ENCODE measurements around the gene BPIFB2. TPM values are rescaled to one million over a fixed set of nuclear protein-coding genes. Genes with fewer than 3 reads are reported as not detected.
A peak's percentile ranks its signal among the peaks of the same experiment; 100 is the strongest.
"Not testable (repeated sequence)": the region's sequence is repeated elsewhere in the genome, so short reads cannot be mapped to it uniquely, and the experiment has no call there.

The BPIFB2 gene
- total RNA-seq, 1 donor from 2014 or later = 0.31 TPM

DNA sequence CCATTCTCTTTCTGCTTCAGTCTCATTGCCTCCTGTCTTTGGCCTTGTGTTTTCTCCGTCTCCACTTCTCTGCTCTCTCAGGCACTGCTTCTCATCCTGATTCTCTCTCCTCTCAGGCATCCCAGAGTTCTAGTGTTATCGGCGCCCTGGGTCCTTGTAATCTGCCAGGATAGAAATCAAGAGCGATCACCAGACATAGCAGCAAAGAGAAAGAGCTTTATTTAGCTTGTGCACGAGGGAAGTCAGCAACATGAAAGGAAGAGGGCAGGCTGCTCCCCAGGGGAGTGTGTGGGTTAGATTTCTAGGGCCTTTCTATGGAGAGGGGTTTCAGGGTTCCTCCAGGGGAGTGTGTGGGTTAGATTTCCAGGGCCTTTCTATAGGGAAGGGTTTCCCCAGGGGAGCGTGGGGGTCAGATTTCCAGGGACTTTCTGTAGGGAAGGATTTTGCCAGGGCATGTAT, 35.8 kb upstream of the BPIFB2 start:
- DNase-seq = no peak

DNA sequence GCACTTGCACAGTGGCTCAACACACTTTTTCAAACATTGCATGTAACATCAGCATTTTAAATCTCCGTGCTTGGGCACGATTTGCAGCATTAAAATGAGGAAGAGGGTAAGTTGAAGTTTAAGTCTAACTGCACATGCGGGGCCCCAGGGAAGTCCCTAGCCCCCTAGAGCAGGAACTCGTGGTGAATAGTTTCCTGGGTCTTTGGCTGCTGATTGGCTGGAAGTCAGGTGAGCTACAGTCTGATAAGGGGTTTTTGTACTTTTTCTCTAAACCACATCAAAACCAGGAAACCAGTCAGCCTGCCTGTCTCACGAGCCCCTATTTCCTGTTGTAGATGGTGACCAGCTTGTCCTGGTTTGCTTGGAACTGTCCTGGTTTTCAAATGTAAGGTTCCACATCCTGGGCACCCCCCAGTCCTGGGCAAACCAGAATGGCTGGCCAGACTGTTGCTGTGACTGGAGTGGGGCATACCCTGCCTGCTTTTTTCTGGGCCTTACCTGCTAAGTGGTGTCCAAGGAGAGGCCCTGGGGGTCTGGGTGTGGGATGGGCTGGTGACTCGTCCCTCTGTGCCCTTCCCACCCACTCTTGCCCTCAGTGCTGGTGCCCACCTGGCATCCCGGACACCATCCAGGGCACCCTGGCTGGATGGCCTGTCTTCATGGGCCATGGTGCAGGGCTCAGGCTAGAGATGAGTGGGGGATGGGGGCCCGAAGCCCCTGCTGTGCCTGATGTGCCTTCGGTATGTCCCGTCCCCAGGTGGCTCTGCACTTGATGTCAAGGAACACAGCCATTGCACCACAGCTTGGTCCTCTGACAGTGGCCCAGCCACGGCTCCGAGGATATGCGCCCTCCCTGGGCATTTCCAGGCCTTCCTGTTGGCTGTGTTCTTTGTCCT, 35.1 kb upstream of the BPIFB2 start:
- DNase-seq = no peak

DNA sequence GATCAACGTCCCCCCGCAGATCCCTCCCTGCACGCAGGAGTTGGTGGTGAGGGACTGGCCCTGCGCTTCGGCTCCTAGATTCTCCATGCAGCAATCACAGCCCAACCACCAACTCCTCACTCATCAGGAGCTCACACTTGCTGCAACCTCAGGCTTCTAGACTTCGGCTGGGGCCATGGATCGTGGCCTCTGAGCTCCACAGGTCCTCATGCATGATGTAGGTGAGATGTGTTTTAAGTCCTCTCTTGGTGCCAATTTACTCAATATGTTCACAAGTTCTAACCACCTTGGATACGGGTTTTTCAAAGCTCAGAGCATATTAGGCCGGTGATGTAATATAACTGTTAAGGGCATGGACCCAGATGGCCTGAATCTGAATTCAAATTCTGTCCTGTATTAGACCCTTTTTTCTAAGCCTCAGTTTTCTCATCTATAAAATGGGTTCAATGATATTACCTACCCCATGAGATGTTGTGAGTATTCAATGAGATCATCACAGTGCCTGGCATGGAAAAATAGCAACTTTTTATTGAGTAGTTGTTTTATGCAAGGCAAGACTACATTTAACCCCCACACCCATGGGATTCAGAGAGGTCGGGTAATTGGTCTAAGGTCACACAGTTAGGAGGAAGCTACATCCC, 34.3 kb upstream of the BPIFB2 start:
- DNase-seq = no peak

DNA sequence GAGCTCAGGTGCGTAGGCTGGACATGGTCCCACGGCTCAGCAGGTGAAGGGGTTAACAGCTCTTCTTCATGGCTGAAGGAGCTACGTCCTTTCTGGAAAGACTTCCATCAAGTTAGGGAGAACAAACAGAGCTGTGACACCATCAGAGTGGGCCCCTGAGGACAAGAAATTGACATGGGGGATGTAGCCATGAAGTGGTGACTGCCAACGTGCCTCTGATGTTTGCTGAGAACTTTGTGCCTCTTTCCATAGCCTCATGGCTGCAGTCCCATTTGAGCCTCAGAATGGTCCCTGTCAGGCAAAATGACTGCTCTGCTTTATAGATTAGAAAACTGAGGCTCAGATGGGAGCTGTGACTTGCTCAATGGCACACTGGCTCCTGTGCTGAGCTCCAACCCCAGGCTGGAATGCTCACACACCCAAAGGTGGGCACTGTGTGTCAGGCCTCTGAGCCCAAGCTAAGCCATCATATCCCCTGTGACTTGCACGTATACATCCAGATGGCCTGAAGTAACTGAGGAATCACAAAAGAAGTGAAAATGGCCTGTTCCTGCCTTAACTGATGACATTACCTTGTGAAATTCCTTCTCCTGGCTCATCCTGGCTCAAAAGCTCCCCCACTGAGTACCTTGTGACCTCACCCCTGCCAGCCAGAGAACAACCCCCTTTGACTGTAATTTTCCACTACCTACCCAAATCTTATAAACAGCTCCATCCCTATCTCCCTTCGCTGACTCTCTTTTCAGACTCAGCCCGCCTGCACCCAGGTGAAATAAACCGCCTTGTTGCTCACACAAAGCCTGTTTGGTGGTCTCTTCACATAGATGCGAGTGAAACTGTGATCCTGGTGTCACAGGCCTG, 33.1 kb upstream of the BPIFB2 start:
- not testable (repeated sequence) for DNase-seq

DNA sequence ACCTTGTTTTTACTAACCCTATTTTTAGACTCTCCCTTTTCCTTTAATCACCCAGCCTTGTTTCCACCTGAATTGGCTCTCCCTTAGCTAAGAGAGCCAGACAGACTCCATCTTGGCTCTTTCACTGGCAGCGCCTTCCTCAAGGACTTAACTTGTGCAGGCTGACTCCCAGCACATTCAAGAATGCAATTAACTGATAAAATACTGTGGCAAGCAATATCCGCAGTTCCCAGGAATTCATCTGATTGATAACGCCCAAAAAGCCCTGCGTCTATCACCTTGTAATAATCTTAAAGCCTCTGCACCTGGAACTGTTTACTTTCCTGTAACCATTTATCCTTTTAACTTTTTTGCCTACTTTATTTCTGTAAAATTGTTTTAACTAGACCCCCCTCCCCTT, 32.4 kb upstream of the BPIFB2 start:
- not testable (repeated sequence) for DNase-seq

DNA sequence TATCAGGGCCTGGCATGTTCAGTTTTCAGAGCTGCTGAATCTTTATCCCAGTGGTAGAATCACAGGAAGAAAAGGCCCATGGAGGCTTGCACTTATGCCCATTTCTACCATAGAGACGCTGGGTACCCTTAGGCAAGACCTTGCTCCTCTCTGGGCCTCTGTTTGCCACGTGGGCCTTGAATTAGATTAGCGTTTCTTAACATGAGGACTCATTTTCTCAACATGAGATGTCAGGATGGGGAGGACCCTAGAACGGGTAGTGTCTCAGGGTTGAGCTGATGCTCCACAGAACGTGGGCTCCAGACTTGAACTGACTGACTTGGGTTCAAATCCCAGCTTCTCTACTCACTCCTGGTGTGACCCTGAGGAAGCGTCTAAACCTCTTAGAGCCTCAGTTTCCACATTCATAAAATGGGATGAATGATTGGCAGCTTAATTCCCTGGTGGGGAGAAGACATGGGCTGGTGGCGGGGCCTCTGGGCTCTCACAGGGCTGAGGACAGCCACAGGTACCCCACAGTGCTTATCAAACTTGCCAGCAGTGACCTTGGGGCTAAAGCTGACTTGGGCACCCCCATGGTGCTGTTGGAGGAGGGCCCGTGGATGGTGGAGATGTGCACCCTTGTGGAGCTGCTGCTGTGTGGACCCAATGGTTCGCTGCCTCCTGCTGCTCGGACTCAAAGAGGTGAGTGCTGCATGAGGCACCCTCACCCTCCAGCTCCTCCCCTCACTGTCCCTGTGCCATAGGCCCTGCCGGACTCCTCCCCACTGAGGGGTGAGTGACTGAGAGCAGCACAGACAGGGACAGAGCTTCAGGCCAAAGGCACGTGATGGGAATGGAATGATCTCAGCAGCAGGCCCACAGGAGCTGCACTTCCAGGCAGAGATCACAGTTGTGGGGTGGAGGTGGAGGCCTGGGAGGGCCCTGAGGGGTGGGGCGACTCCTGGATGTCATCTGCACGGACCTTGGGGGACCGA, 31.5 kb upstream of the BPIFB2 start:
- DNase-seq = no peak

DNA sequence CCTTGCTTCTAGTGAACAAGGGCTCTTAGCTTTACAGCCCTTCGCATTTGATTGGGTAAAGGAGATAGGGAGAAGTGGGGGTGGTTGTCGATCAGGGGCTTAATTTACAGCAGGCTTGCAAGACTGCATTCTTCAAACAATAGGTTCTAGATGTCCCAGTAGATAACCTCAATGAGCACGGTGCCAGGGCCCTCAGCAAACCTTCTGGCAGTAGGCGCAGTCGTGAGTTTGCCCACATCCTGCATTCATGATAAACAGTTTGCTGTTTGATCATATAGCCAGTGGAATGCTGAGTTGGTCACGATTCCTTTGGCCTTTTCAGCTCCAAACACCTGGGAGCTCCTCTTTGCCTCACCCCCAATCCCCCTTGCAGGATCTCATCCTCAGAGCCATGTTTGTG, 30.8 kb upstream of the BPIFB2 start:
- DNase-seq = no peak

DNA sequence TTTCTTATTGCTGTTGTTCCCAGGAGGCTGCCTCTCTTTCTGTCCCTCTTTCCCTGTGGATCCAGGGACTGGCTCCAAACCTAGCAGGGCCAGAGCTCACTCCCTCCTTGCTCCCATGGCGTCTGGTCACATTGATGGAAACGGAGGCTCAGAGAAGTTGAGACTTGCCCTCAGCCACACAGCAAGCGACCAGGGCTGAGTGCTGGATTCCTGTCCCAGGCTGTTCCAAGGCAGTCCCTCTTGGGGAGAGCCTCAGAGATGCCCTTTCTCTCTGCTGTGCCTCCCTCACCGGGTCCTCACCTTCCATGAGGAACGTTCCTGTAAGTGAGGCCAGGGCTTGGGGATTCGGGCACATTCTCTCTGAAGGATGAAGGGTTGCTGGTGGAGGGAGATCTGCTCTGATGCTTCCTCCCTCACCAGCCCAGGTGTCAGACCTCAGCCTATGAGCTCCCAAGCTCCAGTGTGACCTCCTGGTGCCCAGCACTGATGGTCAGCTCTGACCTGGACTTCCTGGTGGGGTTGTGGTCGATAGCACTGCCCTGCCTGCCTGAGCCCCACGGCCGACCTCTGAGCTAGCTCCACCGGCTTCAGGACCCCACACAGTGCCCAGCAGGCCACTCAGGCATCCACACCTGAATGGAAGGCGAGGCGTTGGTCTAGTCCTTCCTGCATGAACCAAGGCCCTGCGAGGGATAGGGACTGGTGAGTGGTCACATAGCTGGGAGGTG, 30.1 kb upstream of the BPIFB2 start:
- no peak for DNase-seq

DNA sequence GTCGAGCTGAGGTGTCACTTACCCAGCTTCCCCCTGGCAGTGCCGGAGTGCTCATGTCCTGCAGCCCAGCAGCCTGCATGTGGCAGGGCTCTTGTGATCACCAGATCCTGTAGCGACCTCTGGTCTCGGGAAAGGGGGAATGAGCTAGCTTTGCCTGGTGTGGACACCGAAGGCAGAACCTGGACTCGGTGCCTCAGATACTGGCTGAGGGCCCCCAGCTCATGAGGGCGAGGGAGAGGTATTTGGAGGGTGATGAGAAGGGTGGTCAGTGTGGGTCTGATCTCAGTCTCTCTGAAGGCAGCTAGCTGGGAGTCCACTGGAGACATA, 29.5 kb upstream of the BPIFB2 start:
- DNase-seq = no peak

DNA sequence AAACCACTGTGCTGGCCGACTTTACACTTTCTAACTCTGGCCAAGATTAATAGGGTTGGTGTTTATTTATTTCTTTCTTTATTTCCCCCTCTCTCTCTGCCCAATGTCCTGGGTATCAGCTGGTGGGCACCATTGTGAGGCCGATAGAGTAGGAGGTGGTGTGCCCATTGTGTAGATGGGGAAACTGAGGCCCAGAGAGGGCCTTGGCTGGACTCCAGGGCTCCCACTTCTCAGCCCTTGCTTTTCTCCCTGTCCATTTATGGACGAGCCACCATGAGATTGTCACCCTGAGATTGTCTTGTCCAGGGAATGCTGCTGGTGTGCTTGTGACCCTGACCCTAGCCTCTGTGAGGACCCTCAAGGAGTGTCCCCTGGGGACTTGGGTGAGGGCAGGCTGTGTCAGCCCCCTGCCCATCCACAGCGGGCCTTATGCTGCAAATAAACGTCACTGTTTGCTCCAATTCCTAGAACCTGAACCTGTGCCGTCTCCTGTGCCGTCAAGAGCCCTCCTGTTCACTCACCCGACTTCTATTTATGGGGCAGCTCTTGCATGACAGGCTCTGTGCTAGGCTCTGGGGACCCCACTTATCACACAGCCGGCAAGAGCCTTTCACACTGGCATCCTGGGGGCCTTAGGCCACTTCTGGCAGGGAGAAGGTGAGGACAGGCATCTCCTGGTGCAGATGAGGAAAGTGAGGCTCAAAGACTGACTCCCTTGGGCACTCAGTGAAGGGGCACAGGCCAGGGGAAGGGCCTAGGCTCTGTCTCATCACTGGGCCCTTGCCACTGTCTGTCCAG, 28.1 kb upstream of the BPIFB2 start:
- DNase-seq = no peak

DNA sequence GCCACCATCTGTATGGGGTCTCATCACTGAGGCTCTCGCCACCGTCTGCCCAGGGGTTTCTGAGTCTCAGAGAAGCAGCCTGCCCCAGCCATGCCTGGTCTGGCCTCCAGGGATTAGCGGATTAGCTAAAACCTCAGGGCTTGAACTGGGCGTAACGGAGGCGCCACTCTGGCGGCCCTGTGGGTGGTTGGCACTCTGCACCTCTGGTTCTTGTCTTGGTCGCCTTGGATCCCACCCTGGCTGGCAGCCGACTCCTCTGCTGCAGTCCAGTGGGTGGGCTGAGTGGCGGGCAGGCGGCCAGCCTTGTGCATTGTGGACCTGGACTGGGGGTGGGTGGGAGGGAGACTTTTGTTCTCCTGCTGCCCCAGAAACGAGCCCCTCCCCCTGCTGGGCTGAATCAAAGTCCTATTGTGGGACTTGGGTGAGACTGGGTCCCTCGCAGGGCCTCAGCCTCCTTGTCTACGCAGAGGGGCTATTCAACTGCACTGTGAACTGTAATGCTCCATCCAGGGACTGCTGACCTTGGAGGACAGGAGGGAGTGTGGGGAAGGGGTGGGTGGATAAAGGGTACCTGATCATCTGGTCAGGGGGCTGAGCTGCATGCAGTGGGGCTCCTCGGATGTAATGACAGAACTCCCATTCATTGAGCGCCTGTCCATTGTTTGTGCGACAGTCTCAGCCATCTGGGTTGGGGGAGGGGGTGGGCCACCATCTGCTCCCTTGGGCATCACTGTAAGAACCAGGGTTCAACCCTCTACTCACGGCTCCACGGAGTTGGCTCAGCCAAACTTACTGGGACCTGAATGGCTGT, 27.2 kb upstream of the BPIFB2 start:
- DNase-seq = peak; percentile 70

DNA sequence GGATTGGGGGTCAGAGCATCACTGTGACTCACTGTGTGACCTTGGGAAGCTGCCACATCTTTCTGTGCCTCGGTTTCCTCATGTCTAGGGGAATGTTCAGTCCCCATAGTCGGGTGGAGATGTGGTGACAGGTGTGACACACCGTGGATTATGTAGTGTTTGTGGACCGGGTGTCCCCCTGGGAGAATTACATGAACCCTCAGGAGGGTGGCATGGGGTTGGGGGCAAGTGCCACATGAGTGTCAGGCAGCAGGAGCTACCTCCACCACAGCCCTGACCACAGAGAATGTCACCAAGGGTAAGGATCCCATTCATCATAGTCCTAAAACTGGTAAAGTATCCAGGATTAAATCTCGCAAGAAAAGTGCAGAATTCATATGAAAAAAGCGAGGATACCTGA, 26.5 kb upstream of the BPIFB2 start:
- no peak for DNase-seq

DNA sequence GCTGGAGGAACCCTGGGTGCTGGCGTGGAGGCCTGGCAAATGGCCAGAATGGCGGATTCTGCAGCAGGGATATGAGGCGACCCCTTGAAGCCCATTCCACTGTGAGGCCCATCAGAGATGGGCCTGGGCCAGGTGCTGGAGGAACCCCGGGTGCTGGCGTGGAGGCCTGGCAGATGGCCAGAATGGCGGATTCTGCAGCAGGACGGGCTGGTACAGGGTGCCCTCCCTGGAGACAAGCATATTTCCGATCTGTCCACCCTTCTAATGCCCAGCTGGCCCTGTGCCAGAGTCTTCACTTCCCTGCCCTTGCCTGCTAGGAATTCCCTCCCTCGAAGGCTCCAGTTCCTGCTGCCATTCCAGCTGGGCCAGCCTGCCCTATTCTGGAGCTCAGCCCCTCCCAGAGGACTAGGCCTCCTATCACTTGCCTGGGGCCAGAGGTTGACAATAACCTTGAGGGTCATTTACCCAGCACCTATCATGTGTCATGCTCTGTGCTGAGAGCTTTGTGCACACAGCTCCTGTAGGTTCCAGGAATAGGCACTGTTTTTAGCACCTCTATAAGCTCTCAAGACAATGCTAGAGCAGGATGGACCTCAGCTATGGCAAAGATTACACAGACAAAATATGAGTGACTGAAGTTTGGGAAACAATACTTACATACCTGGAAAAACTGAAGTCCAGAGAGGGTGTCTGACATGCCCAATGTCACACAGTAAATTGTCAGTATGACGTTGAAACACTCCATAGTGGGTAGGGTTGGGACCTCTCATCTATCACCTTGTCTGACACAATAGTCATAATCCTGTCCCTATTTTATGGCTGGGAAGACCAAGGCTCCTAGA, 24.7 kb upstream of the BPIFB2 start:
- no peak for DNase-seq

DNA sequence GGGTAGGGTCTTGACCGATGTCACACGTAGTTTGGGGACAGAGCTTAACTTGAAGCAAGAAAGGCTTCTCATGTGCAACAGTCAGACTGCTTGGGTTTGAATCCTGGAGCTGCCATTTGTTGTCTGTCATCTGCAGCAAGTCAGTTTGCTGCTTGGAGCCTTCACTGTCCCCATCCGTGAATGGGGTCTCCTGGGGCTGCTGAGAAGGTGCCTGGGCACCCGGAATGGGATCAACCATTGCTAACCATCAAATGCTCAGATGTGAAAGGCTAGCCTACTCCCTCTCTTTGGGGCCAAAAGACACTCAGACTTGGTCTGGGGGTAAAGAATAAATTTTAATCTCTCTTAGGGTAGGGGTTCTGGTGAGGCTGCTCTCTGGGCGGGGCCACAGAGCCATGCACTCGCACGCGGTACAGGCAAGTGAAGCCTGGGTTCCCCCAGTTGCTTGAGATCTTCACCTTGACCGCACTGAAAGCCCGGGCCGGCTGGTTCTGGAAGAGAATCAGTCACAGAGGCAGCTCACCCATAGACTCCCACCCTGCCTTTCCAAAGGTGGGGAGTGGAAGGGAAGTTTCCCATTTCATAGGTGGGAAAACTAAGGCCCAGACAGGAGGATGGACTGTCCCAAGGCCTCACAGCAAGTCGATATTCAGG, 23.9 kb upstream of the BPIFB2 start:
- DNase-seq = no peak

DNA sequence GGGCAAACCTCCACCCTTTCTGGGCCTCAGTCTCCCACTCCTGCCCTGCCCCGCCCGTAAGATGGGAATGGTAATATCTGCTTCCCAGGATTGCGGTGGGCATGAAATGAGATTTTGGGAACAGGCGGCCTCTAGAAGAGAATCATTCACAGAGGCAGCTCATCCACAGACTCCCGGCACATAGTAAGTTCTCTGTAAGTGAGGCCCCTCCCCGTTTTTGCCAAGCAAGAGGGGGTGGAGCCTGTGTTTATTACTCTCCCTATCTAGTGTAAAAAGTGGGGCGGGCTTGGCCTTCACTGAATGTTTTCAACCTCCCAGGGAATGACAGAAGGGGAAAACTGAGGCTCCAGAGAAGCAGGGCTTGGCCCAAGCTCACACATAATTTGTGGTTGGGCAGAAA, 23.3 kb upstream of the BPIFB2 start:
- peak; percentile 6 for DNase-seq

DNA sequence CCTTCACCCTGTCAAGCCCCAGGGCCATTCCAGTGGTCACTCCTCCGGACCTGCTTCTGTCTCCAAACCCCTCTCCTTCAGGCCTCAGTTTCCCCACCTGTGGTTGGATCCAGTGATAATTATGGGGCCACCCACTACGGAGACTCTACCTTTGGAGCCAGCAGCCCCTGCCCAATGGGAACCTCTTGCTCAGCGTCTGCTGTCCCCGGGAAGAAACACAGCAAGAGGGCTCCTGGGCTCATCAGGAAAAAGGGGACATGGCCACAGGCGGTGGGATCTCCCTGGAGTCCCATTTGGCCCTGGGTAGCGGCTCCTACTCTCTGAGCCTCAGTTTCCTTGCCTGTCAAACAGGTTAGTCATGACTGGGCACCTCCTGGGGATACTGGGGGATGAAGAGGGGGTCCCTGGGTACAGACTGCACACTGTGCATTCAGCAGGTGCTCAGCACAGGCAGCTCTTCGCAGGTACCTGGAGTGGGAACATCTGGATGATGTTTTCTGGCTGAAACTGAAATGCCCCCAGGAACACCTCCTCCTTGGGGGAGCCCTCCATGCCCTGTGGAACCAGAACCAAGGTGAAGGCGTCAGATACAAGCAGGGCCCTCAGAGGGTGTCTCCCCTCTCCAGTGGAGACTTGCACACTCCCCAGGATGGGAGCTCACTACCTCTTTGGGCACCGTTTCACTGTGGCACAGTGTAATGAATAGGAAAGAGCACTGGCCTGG, 22.7 kb upstream of the BPIFB2 start:
- DNase-seq = no peak

DNA sequence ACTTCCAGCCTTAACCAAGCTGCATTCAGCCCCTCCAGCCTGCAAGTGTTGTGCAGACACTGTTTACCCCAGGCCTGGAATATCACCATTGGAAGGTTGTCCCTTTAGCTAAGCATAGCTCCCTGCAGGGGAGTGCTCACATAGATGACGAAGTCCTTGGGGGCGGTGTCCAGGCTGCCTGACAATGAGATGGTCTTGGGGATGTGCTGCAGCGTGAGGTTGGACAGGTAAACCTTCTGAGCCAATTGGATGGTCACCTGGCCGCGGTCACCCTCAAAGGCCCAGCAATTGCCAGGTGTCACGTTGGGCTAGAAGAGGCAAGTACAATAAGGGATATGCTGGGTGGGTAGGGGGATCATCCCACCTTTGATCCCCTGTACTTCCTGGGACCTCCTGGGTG, 21.9 kb upstream of the BPIFB2 start:
- no peak for DNase-seq
